ACC112 (cell line): ENCODE results near the gene RUFY3.
"Not testable (repeated sequence)": the region's sequence is repeated elsewhere in the genome, so short reads cannot be mapped to it uniquely, and the experiment has no call there.

ENCODE experiments used
- H2AFZ ChIP-seq: fragments of 200-600 bp; sonication (generic); one replicate; pipeline ENCODE4 v1.6.0; 2017; ENCODE audit warnings: antibody characterized with exemption, low read length; ENCODE audit not compliant: unreplicated experiment
- H3K27ac ChIP-seq: fragments of 200-600 bp; sonication (generic); 2 replicates; pipeline ENCODE4 v1.5.1; 2014; ENCODE audit warnings: low read depth, mild to moderate bottlenecking, antibody characterized with exemption, low read length, moderate library complexity
- H3K27me3 ChIP-seq: fragments of 200-600 bp; sonication (generic); 2 replicates; pipeline ENCODE4 v1.6.1; 2014; ENCODE audit warnings: mild to moderate bottlenecking, antibody characterized with exemption, low read length, moderate library complexity, mixed read lengths; ENCODE audit not compliant: insufficient read depth
- H3K36me3 ChIP-seq: fragments of 200-600 bp; sonication (generic); 2 replicates; pipeline ENCODE4 v1.6.1; 2016; ENCODE audit warnings: mild to moderate bottlenecking, antibody characterized with exemption, low read length, moderate library complexity, mixed read lengths; ENCODE audit not compliant: insufficient read depth
- H3K4me1 ChIP-seq: fragments of 200-600 bp; sonication (generic); one replicate; pipeline ENCODE4 v1.6.1; 2016; ENCODE audit warnings: low read length, mixed read lengths; ENCODE audit not compliant: insufficient read depth, unreplicated experiment, control insufficient read depth
- H3K4me3 ChIP-seq: fragments of 200-600 bp; sonication (generic); 2 replicates; pipeline ENCODE4 v1.5.1; 2014; ENCODE audit warnings: mild to moderate bottlenecking, low read depth, low read length
- H3K79me2 ChIP-seq: fragments of 200-600 bp; sonication (generic); one replicate; pipeline ENCODE4 v1.6.0; 2016; ENCODE audit warnings: low read length; ENCODE audit not compliant: control insufficient read depth, unreplicated experiment, insufficient read depth

RUFY3 gene

DNA sequence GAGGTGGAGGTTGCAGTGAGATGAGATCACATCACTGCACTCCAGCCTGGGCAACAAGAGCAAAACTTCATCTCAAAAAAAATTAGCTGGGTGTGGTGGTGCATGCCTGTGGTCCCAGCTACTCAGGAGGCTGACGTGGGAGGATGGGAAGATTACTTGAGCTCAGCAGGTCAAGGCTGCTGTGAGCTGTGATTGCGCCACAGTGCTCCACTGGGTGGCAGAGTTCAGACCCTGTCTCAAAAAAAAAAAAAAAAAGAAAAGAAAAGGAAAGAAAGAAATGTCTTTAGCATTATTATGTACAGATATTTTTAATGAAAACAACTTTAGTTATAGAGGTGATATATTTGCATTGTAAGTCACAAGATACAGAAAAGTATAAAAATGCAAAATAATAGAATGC lies 14.2 kb downstream of the RUFY3 start:
- H3K79me2 ChIP-seq, result peaks cover 46% of the 10 kb centered on the region
- not testable (repeated sequence) for H3K27me3 ChIP-seq, H2AFZ ChIP-seq, H3K4me3 ChIP-seq, H3K36me3 ChIP-seq, H3K27ac ChIP-seq
- peaks cover 29% of the 10 kb centered on the region for H3K4me1 ChIP-seq

DNA sequence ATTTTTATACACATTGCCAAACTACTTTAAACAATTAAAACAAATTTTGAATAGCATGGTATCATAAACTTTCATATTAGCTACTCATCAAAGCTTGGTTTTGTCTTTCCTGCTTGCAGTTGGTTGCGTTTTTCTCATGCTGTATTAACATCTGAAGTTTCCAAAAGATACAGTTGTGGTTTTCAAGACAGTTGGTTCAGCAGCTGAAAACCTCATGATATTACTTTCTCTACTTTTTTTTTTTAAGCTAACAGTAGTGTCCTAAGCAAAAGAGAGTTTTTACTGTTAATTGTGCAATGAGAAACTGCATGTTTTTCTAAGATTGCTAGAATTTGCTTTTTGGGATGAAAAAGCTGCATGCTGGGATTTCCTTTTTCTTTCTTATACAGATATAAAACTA lies 15.2 kb downstream of the RUFY3 start:
- no peaks in the 10 kb centered on the region for H3K27me3 ChIP-seq
- H3K79me2 ChIP-seq, result peaks cover 50% of the 10 kb centered on the region
- peaks cover 40% of the 10 kb centered on the region for H3K4me1 ChIP-seq
- H3K27ac ChIP-seq, result no peak overlapping the region
- H3K36me3 ChIP-seq, result no peaks in the 10 kb centered on the region
- no peak overlapping the region for H2AFZ ChIP-seq
- no peak overlapping the region for H3K4me3 ChIP-seq

DNA sequence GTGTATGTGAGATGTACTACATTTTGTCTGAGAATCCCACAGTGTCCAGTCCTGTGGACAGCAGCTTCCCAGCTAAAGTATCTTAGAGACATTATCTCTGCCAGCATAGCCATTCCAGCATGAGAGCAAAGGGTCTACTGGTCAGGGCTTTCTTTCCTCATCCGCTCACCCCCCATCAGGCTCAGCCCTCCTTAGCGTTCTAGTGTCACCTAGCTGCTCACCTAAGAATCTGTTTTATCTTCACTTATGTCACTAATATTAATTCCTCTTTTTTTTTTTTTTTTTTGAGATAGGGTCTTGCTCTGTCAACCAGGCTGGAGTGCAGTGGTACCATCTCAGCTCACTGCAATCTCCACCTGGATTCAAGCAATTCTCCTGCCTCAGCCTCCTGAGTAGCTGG lies 15.6 kb downstream of the RUFY3 start:
- Histone ChIP-seq H2AFZ (no peak overlapping the region), H3K27me3 (no peaks in the 10 kb centered on the region), H3K36me3 (no peaks in the 10 kb centered on the region), H3K27ac (no peak overlapping the region), H3K4me1 (peaks cover 41% of the 10 kb centered on the region), H3K79me2 (peaks cover 51% of the 10 kb centered on the region), H3K4me3 (no peak overlapping the region)

DNA sequence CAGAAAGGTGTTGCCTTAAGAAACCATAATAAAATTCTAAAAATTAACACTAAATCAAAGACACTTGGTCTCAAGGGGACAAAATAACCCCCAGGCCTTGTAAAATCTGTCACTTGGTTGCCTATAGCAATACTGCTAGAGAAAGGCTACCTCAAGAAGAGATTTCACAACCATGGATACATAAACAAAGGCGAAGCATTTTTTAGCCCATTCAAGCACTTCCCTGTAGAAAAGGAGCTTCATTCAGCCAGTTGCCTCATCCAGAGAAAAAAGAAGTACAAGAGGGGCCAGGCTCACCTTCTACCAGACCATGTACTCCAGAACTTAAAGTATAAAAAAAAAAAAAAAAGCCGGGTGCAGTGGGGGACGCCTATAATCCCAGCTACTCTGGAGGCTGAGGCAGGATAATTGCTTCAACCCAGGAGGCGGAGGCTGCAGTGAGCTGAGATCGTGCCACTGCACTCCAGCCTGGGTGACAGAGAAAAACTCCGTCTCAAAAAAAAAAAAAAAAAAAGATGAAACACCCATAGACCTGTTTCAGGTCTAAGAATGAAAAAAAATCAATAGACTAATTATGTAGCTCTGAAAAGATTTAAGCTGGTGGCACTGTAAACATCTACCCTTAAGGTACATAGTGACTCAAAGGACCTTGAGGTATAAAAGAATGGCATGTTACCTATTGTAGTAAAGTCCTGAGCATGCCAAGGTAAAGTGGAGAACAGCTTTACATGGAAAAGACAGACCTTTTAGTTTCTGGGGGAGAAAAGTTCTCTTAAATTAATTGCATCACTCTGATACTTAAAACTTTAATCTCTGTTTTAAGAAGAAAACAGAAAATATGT lies 18.0 kb downstream of the RUFY3 start:
- Histone ChIP-seq H3K36me3 (no peaks in the 10 kb centered on the region), H3K4me3 (no peak overlapping the region), H3K27me3 (no peaks in the 10 kb centered on the region), H3K79me2 (peaks cover 68% of the 10 kb centered on the region), H3K4me1 (peaks cover 47% of the 10 kb centered on the region), H3K27ac (no peak overlapping the region), H2AFZ (no peak overlapping the region)

DNA sequence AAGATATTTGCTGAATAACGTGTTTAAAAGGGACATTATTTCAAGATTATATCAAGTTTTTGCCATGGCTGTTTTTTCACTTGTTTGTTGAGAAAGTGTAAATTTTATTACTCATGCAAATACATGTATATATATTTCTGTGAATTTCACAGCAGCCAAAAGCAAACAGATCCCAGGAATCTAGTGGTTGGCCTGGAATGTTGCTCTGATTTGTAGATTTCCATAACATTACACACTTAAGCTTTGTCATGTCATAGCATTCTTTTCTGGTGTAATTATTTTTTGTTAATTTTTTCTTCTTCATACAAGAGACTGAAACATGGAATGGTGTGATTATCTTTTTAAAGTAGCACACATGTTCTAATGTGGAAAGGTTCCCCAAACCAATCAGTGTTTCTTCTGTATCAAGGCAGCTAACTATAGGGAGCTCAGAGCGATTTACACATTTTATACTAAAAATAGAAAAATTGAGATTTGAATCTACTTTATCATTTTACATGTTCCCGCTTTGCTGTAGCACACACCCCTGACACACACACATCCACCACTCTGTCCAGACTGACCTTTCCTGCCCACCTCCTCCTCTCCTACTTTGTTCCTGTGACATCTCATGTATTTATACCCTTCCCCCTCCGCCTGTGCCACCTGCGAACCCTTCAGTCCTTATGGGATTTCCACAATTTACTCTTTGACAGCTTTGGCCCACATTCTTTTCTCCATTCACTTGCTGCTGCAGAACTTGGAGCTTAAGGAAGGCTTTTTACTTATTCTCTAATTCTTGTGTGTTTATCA lies 20.3 kb downstream of the RUFY3 start:
- no peaks in the 10 kb centered on the region for H3K27me3 ChIP-seq
- H2AFZ ChIP-seq, result no peak overlapping the region
- peaks cover 38% of the 10 kb centered on the region for H3K4me1 ChIP-seq
- H3K4me3 ChIP-seq, result peak overlapping the region; percentile 66
- no peaks in the 10 kb centered on the region for H3K36me3 ChIP-seq
- H3K27ac ChIP-seq, result peak overlapping the region; percentile 27; the same call in 1 of the 2 replicates
- H3K79me2 ChIP-seq, result peaks cover 65% of the 10 kb centered on the region

DNA sequence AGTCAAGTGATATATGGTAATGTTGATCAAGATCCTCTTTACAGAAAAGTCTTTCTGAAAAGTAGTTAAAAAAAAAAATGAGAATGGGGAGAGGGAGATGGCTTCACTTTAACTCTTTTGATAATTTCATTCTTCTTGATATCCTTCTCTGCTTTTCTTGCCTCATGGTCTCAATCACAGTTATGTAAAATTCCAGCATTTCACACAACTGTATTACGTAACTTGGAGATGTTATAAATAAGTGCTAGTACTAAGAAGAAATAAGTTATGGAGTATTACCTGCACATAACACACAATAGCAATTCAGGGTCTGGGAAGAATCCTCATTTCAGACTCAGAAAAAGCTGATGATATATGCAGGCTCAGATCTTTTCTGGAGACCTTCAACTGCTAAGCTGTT lies 22.0 kb downstream of the RUFY3 start:
- no peaks in the 10 kb centered on the region for H3K27me3 ChIP-seq
- peaks cover 54% of the 10 kb centered on the region for H3K4me1 ChIP-seq
- H3K36me3 ChIP-seq, result 0 out of 2 replicates have a peak, but pooled peaks cover 6% of the 10 kb centered on the region
- H3K79me2 ChIP-seq, result peaks cover 69% of the 10 kb centered on the region
- H2AFZ ChIP-seq, result no peak overlapping the region
- H3K4me3 ChIP-seq, result no peak overlapping the region
- H3K27ac ChIP-seq, result peak overlapping the region; percentile 13; the same call in 1 of the 2 replicates

DNA sequence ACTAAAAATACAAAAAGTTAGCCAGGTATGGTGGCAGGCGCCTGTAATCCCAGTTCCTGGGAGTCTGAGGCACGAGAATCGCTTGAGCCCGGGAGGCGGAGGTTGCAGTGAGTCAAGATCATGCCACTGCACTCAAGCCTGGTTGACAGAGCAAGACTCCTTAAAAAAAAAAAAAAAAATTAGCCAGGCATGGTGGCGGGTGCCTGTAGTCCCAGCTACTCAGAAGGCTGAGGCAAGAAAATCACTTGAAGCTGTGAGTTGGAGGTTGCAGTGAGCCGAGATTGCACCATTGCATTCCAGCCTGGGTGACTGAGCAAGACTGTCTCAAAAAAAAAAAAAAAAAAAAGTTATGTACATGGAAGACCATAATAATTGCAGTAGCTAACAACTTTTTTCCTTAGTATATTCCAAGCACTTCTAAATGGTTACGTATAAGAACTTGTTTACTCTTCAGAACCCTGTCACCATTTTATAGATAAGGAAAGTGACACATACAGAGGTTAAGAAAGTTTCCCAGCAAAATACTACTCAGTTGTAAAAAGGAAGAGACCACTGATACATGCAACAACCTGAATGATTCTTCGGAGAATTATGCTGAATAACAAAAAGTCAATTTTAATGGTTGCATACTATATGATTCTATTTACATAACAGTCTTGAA lies 24.5 kb downstream of the RUFY3 start:
- H3K27ac ChIP-seq, result peak overlapping the region; percentile 85
- H3K27me3 ChIP-seq, result no peaks in the 10 kb centered on the region
- peaks cover 48% of the 10 kb centered on the region for H3K4me1 ChIP-seq
- no peak overlapping the region for H2AFZ ChIP-seq
- no peak overlapping the region for H3K4me3 ChIP-seq
- peaks cover 64% of the 10 kb centered on the region for H3K79me2 ChIP-seq
- H3K36me3 ChIP-seq, result 0 out of 2 replicates have a peak, but pooled peaks cover 6% of the 10 kb centered on the region

DNA sequence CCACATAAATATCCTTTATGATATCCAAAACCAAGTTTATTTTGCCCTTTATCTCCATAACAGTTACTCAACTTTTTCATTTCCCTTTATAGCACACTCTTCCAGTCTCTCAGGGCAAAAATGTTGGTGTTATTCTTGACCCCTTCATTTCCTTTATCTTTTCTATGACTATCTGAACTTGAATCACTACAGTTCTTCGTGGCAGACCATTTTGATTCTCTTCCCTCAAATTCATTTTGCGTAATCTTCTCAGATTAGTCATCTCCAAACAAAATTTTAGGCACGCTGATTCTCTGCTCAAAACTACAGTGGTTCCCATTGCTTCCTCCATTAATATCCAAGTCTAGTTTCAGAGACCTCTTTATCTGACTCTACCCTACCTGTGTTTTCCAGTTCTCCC lies 26.1 kb downstream of the RUFY3 start:
- Histone ChIP-seq H3K79me2 (peaks cover 62% of the 10 kb centered on the region), H3K36me3 (0 out of 2 replicates have a peak, but pooled peaks cover 6% of the 10 kb centered on the region), H3K27ac (peak overlapping the region; percentile 85), H2AFZ (no peak overlapping the region), H3K27me3 (no peaks in the 10 kb centered on the region), H3K4me3 (peak overlapping the region; percentile 52; the same call in 1 of the 2 replicates), H3K4me1 (peaks cover 40% of the 10 kb centered on the region)

DNA sequence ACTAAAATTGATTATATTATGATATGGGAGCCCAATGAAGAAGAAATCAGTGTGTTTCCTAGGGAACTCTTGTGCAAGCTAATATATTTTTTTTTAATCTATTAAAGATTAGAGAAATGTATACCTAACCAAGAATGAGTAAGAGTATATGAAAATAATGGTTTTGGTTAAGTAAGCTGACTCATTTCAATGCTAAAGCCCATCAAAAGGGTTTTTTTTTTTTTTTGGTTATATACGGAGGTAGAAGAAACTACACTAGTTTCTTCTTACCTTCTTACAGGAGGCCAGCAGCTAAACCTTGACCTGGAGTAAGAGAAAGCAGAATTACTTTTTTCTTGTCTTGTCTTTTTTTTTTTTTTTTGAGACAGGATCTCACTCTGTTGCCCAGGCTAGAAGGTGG lies 27.5 kb downstream of the RUFY3 start:
- H3K27me3 ChIP-seq, result no peaks in the 10 kb centered on the region
- peaks cover 32% of the 10 kb centered on the region for H3K4me1 ChIP-seq
- no peak overlapping the region for H3K4me3 ChIP-seq
- 0 out of 2 replicates have a peak, but pooled peaks cover 6% of the 10 kb centered on the region for H3K36me3 ChIP-seq
- H2AFZ ChIP-seq, result no peak overlapping the region
- H3K27ac ChIP-seq, result 0 out of 2 replicates have a peak overlapping the region, but pooled peaks have one; percentile 85
- H3K79me2 ChIP-seq, result peaks cover 64% of the 10 kb centered on the region

DNA sequence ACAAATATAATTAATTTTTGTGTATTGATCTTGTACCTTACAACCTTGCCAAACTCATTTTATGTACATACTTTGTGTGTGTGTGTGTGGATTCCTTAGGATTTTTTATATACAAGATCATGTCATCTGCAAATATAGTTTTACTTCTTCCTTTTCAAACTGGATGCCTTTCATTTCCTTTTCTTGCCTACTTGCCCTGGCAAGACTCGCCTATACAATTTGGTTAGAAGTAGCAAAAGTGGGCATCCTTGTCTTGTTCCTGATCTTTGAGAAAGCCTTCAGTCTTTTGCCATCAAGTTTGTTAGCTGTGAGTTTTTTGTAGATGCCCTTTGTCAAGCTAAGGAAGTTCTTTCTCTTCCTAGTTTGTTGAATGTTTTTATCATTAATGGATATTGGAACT lies 30.5 kb downstream of the RUFY3 start:
- Histone ChIP-seq H3K79me2 (peaks cover 56% of the 10 kb centered on the region), H3K4me3 (no peak overlapping the region), H2AFZ (no peak overlapping the region), H3K27ac (no peak overlapping the region), H3K27me3 (no peaks in the 10 kb centered on the region), H3K4me1 (peaks cover 23% of the 10 kb centered on the region), H3K36me3 (0 out of 2 replicates have a peak, but pooled peaks cover 10% of the 10 kb centered on the region)
